GM18519 (cell line): Measurements from ENCODE around the gene TGFB2.

ENCODE experiments used
- ATAC-seq: cut with Tn5 transposase; IDR thresholded peaks from one replicate; pipeline ENCODE4 v1.9.1; 2021; ENCODE audit warnings: mild to moderate bottlenecking, moderate library complexity; ENCODE audit not compliant: unreplicated experiment, low FRiP score

TGFB2 gene

GRCh38 chr1:218330043-218330623, 15.0 kb upstream of the TGFB2 start:
- no peak for ATAC-seq

GRCh38 chr1:218332416-218332815, 12.7 kb upstream of the TGFB2 start:
- no peak for ATAC-seq

GRCh38 chr1:218336328-218336727, 8.8 kb upstream of the TGFB2 start:
- ATAC-seq: no peak

- ATAC-seq: peak; percentile 53
These were observed 5.8 kb upstream of the TGFB2 start for GRCh38 chr1:218339267-218339831.

- no peak for ATAC-seq
These were observed 3.8 kb upstream of the TGFB2 start for GRCh38 chr1:218341325-218341724.

GRCh38 chr1:218342091-218342490, 3.0 kb upstream of the TGFB2 start:
- no peak for ATAC-seq

GRCh38 chr1:218345673-218346390, 696 bp downstream of the TGFB2 start:
- peak; percentile 47 for ATAC-seq

GRCh38 chr1:218346391-218347204, 1.5 kb downstream of the TGFB2 start:
- no peak for ATAC-seq

- no peak for ATAC-seq
These were observed 2.2 kb downstream of the TGFB2 start for GRCh38 chr1:218347336-218347722.

GRCh38 chr1:218347723-218348627, 2.8 kb downstream of the TGFB2 start:
- no peak for ATAC-seq

GRCh38 chr1:218348628-218349071, 3.5 kb downstream of the TGFB2 start:
- no peak for ATAC-seq

- ATAC-seq: no peak
These were observed 4.4 kb downstream of the TGFB2 start for GRCh38 chr1:218349348-218350034.

- ATAC-seq: no peak
These were observed 4.9 kb downstream of the TGFB2 start for GRCh38 chr1:218350035-218350525.

- ATAC-seq: no peak
These were observed 5.7 kb downstream of the TGFB2 start for GRCh38 chr1:218350801-218351266.

GRCh38 chr1:218351391-218352074, 6.4 kb downstream of the TGFB2 start:
- ATAC-seq: peak; percentile 61

- ATAC-seq: no peak
These were observed 6.9 kb downstream of the TGFB2 start for GRCh38 chr1:218352075-218352438.

- ATAC-seq: no peak
These were observed 8.5 kb downstream of the TGFB2 start for GRCh38 chr1:218353656-218354055.

GRCh38 chr1:218355278-218355677, 10.1 kb downstream of the TGFB2 start:
- no peak for ATAC-seq
